ENCODE data around the gene PIGH. TPM values are rescaled to one million over a fixed set of nuclear protein-coding genes. Genes with fewer than 3 reads are reported as not detected.

PIGH gene
- total RNA-seq, 1 donor from 2014 or later = 11.3 TPM

GRCh38 chr14:67566908-67567307 is 33.2 kb downstream of the PIGH start:
- no peak for TF ChIP-seq EZH2 (IDR thresholded peaks at IDR 0.05; ENCODE audit: insufficient read depth, low read length)
- TF ChIP-seq, protein P1, sequence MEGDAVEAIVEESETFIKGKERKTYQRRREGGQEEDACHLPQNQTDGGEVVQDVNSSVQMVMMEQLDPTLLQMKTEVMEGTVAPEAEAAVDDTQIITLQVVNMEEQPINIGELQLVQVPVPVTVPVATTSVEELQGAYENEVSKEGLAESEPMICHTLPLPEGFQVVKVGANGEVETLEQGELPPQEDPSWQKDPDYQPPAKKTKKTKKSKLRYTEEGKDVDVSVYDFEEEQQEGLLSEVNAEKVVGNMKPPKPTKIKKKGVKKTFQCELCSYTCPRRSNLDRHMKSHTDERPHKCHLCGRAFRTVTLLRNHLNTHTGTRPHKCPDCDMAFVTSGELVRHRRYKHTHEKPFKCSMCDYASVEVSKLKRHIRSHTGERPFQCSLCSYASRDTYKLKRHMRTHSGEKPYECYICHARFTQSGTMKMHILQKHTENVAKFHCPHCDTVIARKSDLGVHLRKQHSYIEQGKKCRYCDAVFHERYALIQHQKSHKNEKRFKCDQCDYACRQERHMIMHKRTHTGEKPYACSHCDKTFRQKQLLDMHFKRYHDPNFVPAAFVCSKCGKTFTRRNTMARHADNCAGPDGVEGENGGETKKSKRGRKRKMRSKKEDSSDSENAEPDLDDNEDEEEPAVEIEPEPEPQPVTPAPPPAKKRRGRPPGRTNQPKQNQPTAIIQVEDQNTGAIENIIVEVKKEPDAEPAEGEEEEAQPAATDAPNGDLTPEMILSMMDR (IDR thresholded peaks at IDR 0.05; ENCODE audit: insufficient read depth, low read depth, low read length) = no peak
- peaks cover 3% of the 10 kb centered on the region for H3K36me3 Mint-ChIP-seq (ENCODE audit: low read depth, unreplicated experiment)
- H3K36me3 ChIP-seq (ENCODE audit: insufficient read depth, low read length) = no peaks in the 10 kb centered on the region
- no peaks in the 10 kb centered on the region for H3K79me2 ChIP-seq (ENCODE audit: insufficient read depth, low read length)
- no peaks in the 10 kb centered on the region for H3K27me3 Mint-ChIP-seq (ENCODE audit: low read depth, unreplicated experiment)
- H3K4me1 ChIP-seq (ENCODE audit: insufficient read depth, low read length) = no peaks in the 10 kb centered on the region
- H3K27ac Mint-ChIP-seq (ENCODE audit: unreplicated experiment) = no peak overlapping the region
- FAIRE-seq = no peak
- no peak overlapping the region for H3K4me3 ChIP-seq (ENCODE audit: insufficient read depth, low read depth, low read length)
- no peak overlapping the region for H2AFZ ChIP-seq (ENCODE audit: low read depth, low read length)
- no peak overlapping the region for H3K27ac ChIP-seq (ENCODE audit: low read depth, low read length)
- no peak overlapping the region for H3K4me3 Mint-ChIP-seq (ENCODE audit: unreplicated experiment)
- H3K27me3 ChIP-seq (ENCODE audit: insufficient read depth, low read length) = no peaks in the 10 kb centered on the region
- H3K4me1 Mint-ChIP-seq (ENCODE audit: low read depth, unreplicated experiment) = peaks cover 9% of the 10 kb centered on the region
- no peak overlapping the region for H3K4me2 ChIP-seq (ENCODE audit: low read length)
- H3K9me3 ChIP-seq (ENCODE audit: insufficient read depth, low read depth, low read length) = no peaks in the 10 kb centered on the region
- no peak for DNase-seq (ENCODE audit: low read depth)
- H3K9me3 Mint-ChIP-seq (ENCODE audit: unreplicated experiment) = peaks cover 1% of the 10 kb centered on the region
- no peak overlapping the region for H3K9ac ChIP-seq (ENCODE audit: low read length)
- no peaks in the 10 kb centered on the region for H4K20me1 ChIP-seq (ENCODE audit: insufficient read depth, low read length)

DNA sequence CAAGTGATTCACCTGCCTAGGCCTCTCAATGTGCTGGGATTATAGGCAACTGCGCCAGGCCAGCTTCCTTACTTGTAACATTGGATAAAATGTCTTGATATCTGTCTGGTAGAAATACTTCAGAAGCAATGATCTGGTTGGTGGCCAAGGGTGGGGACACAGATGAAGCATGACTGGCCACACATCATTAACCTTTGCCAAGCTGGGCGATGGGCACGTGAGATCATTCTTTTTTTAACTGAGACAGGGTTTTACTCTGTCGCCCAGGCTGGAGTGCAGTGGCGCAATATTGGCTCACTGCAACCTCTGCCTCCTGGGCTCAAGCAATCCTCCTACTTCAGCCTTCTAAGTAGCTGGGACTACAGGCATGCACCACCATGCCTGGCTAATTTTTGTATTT is 35.8 kb downstream of the PIGH start:
- no peaks in the 10 kb centered on the region for H3K36me3 ChIP-seq (ENCODE audit: insufficient read depth, low read length)
- H3K4me1 ChIP-seq (ENCODE audit: insufficient read depth, low read length) = no peaks in the 10 kb centered on the region
- TF ChIP-seq EZH2 (IDR thresholded peaks at IDR 0.05; ENCODE audit: insufficient read depth, low read length) = no peak
- TF ChIP-seq, protein P1 (IDR thresholded peaks at IDR 0.05; ENCODE audit: insufficient read depth, low read depth, low read length) = no peak
- Mint-ChIP-seq H3K36me3 (ENCODE audit: low read depth, unreplicated experiment) (peaks cover 1% of the 10 kb centered on the region), H3K4me3 (ENCODE audit: unreplicated experiment) (no peak overlapping the region), H3K9me3 (ENCODE audit: unreplicated experiment) (no peaks in the 10 kb centered on the region), H3K27ac (ENCODE audit: unreplicated experiment) (no peak overlapping the region), H3K27me3 (ENCODE audit: low read depth, unreplicated experiment) (no peaks in the 10 kb centered on the region), H3K4me1 (ENCODE audit: low read depth, unreplicated experiment) (peaks cover 9% of the 10 kb centered on the region)
- no peaks in the 10 kb centered on the region for H3K79me2 ChIP-seq (ENCODE audit: insufficient read depth, low read length)
- FAIRE-seq = no peak
- no peak overlapping the region for H3K4me3 ChIP-seq (ENCODE audit: insufficient read depth, low read depth, low read length)
- DNase-seq (ENCODE audit: low read depth) = no peak
- H3K4me2 ChIP-seq (ENCODE audit: low read length) = no peak overlapping the region
- no peak overlapping the region for H3K27ac ChIP-seq (ENCODE audit: low read depth, low read length)
- no peak overlapping the region for H3K9ac ChIP-seq (ENCODE audit: low read length)
- H3K9me3 ChIP-seq (ENCODE audit: insufficient read depth, low read depth, low read length) = no peaks in the 10 kb centered on the region
- H4K20me1 ChIP-seq (ENCODE audit: insufficient read depth, low read length) = no peaks in the 10 kb centered on the region
- no peak overlapping the region for H2AFZ ChIP-seq (ENCODE audit: low read depth, low read length)
- H3K27me3 ChIP-seq (ENCODE audit: insufficient read depth, low read length) = no peaks in the 10 kb centered on the region

- no peak overlapping the region for H3K4me2 ChIP-seq (ENCODE audit: low read length)
- no peaks in the 10 kb centered on the region for H4K20me1 ChIP-seq (ENCODE audit: insufficient read depth, low read length)
- no peak overlapping the region for H2AFZ ChIP-seq (ENCODE audit: low read depth, low read length)
- H3K79me2 ChIP-seq (ENCODE audit: insufficient read depth, low read length) = no peaks in the 10 kb centered on the region
- no peaks in the 10 kb centered on the region for H3K36me3 ChIP-seq (ENCODE audit: insufficient read depth, low read length)
- FAIRE-seq (no peak), DNase-seq (ENCODE audit: low read depth) (no peak)
- H3K36me3 Mint-ChIP-seq (ENCODE audit: low read depth, unreplicated experiment) = peaks cover 4% of the 10 kb centered on the region
- no peaks in the 10 kb centered on the region for H3K4me1 ChIP-seq (ENCODE audit: insufficient read depth, low read length)
- no peak overlapping the region for H3K9ac ChIP-seq (ENCODE audit: low read length)
- no peak overlapping the region for H3K4me3 Mint-ChIP-seq (ENCODE audit: unreplicated experiment)
- H3K27me3 Mint-ChIP-seq (ENCODE audit: low read depth, unreplicated experiment) = no peaks in the 10 kb centered on the region
- H3K27ac ChIP-seq (ENCODE audit: low read depth, low read length) = no peak overlapping the region
- H3K27ac Mint-ChIP-seq (ENCODE audit: unreplicated experiment) = no peak overlapping the region
- H3K27me3 ChIP-seq (ENCODE audit: insufficient read depth, low read length) = no peaks in the 10 kb centered on the region
- peaks cover 9% of the 10 kb centered on the region for H3K4me1 Mint-ChIP-seq (ENCODE audit: low read depth, unreplicated experiment)
- peaks cover 3% of the 10 kb centered on the region for H3K9me3 Mint-ChIP-seq (ENCODE audit: unreplicated experiment)
- H3K4me3 ChIP-seq (ENCODE audit: insufficient read depth, low read depth, low read length) = no peak overlapping the region
- TF ChIP-seq EZH2 (IDR thresholded peaks at IDR 0.05; ENCODE audit: insufficient read depth, low read length) = no peak
- TF ChIP-seq, protein P1 (IDR thresholded peaks at IDR 0.05; ENCODE audit: insufficient read depth, low read depth, low read length) = no peak
- H3K9me3 ChIP-seq (ENCODE audit: insufficient read depth, low read depth, low read length) = no peaks in the 10 kb centered on the region
These were observed 37.3 kb downstream of the PIGH start for GRCh38 chr14:67562776-67563150.
